Fibroblast of lung (primary cell): ENCODE measurements around the gene ARMH1.

ENCODE experiments used
- CTCF ChIP-seq, 2 donors: IDR thresholded peaks in 1 of 2; conservative IDR thresholded peaks in 1 of 2; 1 replicate in 1 of 2; 2 replicates in 1 of 2; pipeline ENCODE4 v1.5.1; 2011 to 2012; ENCODE audit warnings: low read length in 2 of 2, control low read depth in 1 of 2, inconsistent platforms in 1 of 2, low read depth in 1 of 2, mild to moderate bottlenecking in 1 of 2
- EZH2 ChIP-seq: IDR thresholded peaks from 2 replicates; pipeline ENCODE4 v1.5.1; 2012; ENCODE audit warnings: low read length, control low read depth, mild to moderate bottlenecking; ENCODE audit errors: missing control alignments

- TF ChIP-seq CTCF (conservative IDR thresholded peaks at IDR 0.05 in 1 of 2, IDR thresholded peaks at IDR 0.05 in 1 of 2; ENCODE audit: low read depth in 1 of 2, low read length in 2 of 2) = no peak
- TF ChIP-seq EZH2 = no peak
These were observed 12.5 kb upstream of the ARMH1 start for GRCh38 chr1:44661781-44662682.
